GM11168 (cell line): ENCODE data around the gene HSBP1L1.
"Not testable (repeated sequence)": the region's sequence is repeated elsewhere in the genome, so short reads cannot be mapped to it uniquely, and the experiment has no call there.

Experiments
- in situ Hi-C: fragments of 300-500 bp; cut with MboI; formaldehyde crosslinking; loops from one replicate; pipeline ENCODE4 v1.12.0; 2022; ENCODE audit warnings: low sequenced_read_pairs; ENCODE audit not compliant: unreplicated experiment

Gene HSBP1L1

DNA sequence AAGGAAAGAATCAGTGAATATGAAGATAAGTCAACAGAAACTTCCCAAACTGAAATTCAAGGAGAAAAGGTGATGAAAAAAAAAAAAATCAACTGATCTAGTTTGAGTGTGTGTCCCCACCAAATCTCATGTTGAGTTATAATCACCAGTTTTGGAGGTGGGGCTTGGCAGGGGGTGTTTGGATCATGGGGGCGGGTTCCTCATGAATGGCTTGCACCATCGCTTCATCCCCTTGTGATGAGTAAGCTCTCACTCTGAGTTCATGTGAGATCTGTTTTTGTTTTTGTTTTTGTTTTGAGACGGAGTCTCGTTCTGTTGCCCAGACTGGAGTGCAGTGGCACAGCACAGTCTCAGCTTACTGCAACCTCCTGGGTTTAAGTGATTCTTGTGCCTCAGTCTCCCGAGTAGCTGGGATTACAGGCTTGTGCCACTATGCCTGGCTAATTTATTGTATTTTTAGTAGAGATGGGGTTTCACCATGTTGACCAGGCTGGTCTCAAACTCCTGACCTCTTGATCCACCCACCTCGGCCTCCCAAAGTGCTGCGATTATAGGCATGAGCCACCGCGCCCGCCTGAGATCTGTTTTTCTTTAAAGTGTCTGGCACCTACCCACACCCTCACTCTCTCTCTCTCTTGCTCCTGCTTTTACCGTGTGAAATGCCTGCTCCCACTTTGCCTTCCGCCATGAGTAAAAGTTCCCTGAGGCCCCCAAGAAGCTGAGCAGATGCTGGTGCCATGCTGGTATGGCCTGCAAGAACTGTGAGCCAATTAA, 9.0 kb upstream of the HSBP1L1 start:
- in situ Hi-C loops = no loop called here

DNA sequence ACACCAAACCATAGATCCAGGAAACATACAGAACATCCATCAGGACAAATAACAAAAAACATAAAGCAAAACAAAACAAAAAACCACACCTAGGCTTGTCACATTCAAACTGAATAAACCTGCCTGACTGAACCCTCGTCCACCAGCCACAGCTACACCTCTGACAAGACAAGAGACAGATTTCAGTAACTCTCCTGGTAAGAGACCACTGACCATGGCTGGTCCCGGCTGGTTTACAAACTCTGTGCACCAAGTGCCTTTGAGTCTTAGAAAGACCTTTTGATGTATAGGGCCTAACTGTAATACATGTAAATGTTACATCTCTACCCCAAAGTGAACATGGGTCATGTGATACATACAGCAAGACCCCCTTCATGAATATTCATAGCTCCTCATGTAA, 8.2 kb upstream of the HSBP1L1 start:
- in situ Hi-C loops = no loop called here

DNA sequence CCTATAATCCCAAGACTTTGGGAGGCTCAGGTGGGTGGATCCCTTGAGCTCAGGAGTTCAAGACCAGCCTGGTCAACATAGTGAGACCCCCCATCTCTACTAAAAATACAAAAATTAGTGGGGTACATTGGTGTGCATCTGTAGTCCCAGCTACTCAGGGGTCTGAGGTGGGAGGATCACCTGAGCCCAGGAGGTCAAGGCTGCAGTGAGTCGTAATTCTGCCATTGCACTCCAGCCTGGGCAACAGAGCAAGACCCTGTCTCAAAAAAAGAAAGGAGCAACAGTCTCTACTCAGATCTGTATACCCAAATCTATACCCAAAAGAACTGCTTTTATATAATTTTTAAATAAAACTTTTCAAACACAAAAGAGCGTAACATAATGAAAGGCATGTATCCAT, 5.5 kb upstream of the HSBP1L1 start:
- in situ Hi-C loops = no loop called here

DNA sequence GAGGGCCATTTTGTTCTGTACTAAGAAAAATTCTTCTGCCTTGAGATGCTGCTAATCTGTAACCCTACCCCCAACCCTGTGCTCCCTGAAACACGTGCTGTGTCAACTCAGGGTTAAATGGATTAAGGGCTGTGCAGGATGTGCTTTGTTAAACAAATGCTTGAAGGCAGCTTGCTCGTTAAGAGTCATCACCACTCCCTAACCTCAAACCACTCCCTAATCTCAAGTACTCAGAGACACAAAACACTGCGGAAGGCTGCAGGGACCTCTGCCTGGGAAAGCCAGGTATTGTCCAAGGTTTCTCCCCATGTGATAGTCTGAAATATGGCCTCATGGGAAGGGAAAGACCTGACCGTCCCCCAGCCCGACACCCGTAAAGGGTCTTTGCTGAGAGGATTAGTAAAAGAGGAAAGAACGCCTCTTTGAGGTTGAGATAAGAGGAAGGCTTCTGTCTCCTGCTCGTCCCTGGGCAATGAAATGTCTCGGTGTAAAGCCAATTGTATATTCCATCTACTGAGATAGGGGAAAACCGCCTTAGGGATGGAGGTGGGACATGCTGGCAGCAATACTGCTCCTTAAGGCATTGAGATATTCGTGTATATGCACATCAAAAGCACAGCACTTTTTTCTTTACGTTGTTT, 4.2 kb upstream of the HSBP1L1 start:
- in situ Hi-C loops = not testable (repeated sequence)

DNA sequence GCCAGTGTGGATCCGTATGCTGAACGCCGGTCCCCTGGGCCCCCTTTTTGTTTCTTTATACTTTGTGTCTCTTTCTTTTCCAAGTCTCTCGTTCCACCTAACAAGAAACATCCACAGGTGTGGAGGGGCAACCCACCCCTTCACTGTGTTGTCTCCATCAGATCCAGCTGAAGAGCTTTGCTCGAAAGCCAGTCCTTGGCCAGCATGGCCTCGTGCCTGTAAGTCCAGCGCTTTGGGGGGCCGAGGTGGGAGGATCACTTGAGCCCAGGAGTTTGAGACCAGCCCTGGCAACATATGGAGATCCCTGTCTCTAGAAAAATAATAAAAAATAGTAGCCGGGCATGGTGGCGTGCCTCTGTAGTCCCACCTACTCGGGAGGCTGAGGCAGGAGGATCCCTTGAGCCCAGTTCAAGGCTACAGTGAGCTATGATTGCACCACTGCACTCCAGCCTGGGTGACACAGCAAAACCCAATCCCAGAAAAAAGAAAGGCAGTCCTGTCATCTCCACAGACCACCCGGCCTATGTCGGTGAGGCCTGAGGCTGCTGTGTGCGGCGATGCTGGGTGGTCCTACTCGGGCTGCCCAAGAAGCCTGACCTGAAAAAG, 3.4 kb upstream of the HSBP1L1 start:
- in situ Hi-C loops = no loop called here

DNA sequence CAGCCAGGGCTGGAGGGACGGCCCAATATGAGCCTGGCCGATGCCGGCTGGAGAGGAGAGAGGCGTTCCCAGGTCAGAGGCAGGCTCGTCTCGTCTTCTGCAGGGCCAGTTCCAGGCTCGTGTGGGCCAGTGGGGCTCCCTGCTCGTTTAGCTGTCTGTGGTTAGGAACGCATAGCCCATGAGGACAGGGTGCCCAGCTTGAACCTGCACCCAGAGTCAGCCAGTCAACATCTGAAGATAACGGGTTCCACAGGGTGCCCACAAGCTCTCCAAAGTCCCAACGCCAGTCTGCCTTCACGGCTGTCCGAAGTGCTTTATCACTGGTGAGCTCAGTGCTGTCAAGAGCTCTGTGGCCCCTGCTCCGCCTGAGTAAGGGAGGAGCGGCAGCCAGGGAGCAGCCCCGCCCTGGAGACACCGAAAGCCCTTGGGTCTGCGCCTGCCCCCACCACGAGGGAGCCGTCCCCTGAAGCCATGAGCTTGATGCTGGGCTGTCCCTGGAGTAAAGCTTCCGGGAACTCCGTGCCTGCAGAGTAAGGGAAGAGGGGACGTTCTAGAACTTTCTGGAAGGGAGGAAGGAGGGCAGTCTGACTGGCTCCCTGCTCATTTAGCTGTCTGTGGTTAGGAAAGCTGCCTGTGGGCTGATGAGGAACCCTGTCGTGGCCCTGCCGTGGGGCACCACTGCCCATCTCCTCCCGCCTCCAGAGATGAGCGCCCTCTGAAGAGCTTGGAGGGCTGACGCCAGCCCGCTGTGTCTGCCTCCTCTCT, 2.7 kb upstream of the HSBP1L1 start:
- in situ Hi-C loops = no loop called here

DNA sequence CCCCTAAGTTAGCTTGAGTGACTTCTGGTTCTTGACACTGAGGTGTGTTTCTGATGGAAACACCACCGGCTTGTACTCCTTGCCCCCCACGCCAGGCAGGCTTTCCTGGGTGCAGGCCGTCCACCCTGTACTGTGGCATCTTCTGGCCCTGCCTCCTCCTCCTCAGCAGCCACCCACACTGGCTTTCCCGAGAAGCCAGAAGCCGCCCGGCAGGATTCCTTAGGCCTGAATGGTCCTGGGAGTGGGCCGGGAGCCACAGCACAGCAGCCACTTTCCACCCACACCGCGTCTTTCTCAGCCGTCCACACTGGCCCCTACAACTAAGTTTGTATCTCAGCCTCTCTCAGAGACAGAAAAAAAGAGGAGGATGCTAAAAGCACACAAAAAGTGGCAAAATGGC, 2.1 kb upstream of the HSBP1L1 start:
- in situ Hi-C loops = no loop called here

DNA sequence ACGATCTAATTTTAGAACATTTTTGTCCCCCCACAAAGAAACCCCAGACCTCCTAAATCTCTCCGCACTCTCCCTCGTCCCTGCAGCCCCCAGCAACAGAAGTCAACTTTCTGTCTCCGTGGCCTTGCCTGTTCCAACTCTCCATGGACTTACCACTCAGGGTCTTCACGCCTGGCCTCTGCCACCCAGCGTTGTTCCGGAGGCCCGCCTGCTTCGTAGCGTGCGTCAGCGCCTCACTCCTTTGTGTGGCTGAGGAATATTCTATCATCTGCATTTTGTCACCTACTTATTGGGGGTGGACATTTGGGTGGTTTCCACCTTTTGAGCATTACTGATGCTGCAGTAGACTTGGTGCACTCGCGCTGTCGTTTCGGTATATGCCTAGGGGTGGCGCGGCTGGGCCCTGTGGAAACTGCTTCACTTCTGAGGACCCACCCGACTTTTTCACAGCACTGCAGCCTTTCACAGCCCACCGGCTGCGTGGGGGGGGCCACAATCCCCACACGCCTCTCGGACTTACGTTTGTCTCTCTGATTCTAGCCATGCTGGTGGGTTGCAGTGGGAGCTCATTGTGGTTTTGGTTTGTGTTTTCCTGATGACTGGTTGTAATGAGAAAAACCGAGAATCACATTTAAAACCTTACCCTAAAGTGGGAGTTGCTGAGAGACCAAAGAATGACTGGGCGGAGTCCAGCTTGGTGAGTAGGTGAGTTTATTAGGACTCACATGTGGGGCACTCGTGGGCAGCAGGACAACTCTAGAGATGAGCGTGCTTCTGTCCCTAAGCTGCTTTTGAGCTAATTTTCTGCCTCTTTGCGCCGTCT, 1.4 kb upstream of the HSBP1L1 start:
- in situ Hi-C loops = no loop called here

DNA sequence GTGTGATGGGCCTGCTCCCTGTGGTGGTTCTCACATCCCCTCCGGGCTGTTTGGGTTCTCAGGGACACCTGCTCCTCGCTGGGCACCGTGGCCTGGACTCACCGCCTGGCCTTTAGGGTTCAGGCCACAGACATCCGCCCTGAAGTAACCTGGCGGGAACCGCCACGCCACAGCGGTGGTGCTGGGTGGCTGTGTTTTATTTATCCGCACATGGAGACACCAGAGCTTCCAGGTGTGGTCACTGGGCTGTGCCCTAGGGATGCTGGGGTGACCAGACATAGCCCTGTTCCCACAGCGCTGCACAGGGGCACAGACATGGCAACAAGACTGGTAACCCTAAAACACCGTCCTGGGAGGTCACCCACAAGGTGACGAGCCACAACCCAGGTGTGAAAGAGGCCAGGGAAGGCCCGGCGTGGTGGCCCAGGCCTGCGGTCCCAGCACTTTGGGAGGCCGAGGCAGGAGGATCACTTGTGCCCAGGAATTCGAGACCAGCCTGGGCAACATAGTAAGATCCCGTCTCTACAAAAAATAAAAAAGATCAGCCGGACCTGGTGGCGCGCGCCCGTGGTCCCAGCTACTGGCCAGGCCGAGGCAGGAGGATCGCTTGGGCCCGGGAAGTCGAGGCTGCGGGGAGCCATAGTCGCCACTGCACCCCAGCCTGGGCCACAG, 649 bp upstream of the HSBP1L1 start:
- in situ Hi-C loops = no loop called here

DNA sequence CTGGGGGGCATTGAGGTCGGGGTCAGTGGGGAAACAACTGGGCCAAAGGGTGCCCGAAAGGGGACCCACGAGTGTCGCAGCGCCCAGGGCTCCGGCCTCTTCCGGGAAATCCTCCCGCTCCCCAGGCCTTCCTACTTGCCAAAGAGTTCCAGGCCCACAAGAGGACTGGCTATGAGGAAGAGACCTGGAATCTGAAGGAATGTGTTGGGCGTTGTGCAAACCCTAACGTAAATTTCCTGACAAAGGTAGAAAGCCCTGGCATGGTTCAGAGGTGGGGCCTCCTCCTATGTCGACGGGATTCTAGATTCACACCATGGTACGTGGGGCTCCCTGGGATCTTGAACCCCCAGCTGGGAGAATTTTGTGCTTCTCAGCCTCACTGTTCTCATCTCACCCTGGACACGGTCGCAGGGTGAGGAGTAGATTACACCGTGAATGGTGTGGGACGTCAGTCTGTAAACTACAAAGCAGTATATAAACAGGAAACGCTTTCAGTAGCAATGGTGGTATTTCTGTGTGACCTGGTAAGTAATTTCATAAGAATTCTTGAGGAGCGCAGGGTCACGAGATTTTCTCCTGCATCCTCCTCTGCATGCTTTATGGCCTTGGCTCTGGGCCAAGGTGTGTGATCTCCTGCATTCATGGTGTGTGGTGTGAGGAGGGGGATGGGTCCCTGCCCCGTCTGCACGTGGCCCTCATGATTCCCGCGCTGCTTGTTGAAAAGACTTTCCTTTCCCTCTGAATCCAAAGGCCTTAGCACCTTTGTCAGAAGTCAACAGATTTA, 868 bp downstream of the HSBP1L1 start:
- in situ Hi-C loops = no loop called here

DNA sequence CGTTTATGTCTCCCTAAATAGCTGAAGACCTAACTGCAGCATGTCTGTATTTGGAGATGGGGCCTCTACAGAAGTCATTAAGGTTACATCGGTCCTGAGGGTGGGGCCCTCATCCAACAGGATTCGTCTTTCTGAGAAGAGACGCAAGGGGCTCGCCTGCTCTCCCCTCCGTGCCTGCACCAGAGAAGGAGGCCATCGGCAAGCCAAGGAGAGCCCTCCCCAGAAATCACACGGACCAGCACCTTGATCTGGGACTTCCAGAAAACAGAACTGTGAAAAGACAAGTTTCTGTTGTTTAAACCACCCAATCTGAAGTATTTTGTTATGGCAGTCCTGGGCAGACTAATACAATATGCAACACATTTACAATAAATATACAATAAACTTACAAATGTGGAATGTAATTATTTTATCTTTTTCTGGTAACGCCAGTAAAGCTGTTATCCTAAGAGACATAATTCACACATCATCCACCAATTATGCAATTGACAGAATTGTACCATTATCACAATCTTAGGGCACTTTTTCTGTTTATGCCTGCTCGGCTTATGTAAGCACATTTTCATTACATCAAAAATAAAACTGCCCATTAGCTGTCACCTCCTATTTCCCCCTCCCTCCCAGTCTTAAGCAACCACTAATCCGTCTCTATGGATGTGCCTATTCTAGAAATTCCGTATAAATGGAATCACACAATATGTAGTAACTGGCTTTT, 6.1 kb downstream of the HSBP1L1 start:
- in situ Hi-C loops = no loop called here

DNA sequence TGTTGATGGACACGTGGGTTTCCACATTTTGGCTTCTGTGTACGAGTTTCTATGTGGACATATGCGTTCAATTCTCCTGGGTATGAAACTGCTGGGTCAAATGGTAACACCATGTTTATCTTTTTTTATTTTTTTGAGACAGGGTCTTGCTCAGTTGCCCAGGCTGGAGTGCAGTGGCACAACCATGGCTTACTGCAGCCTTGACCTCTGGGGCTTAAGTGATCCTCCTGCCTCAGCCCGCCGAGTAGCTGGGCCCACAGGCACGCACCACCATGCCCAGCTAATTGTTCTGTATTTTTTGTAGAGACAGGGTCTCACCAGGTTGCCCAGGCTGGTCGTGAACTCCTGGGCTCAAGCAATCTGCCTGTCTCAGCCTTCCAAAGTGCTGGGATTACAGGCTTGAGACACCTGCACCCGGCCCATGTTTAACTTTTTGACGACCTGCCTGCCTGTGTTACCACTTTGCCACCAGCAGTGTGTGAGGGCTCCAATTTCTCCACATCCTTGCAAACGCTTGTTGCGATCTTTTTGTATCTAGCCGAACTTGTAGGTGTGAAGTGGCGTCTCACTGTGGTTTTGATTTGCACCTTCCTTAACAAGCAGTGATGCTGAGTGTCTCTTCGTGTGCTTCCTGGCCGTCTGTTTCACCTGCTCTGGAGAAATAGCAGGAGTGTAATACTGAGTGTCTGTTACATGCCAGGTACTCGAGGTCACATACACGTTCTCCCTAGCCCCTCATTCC, 6.9 kb downstream of the HSBP1L1 start:
- in situ Hi-C loops = no loop called here

DNA sequence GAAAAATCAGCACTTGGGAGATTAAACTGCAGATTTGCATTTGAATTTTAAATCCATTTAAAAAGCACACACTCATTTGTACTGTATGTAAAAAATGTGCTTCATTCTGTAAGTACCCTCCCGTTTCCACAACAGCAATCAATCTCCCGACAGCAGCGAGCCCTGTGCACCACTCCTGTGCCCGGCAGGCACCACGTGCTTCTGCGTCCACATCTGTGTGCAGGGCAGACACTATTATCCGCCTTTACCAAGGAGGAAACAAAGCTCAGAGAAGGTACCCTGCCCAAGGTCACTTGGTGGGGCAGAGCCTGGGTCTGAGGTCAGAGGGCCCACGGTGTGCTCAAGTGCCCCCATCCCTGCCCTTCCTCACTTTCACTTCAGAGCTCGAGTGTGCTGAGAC, 7.5 kb downstream of the HSBP1L1 start:
- in situ Hi-C loops = no loop called here

DNA sequence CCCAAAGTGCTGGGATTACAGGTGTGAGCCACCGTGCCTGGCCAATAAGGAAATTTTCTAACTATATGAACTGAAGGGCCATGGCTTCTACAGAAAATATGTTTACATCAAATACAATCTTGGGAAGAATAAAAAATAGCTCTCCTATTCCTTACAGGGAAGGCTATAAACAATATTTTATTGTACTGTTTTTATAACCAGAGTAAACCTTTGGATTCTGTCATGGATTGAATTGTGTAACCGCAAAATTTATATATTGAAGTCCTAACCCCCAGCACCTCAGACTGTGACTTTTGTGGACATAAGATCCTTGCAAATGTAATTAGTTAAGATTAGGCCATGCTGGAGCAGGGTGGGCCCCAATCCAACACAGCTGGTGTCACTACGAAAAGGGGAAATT, 8.3 kb downstream of the HSBP1L1 start:
- in situ Hi-C loops = no loop called here

DNA sequence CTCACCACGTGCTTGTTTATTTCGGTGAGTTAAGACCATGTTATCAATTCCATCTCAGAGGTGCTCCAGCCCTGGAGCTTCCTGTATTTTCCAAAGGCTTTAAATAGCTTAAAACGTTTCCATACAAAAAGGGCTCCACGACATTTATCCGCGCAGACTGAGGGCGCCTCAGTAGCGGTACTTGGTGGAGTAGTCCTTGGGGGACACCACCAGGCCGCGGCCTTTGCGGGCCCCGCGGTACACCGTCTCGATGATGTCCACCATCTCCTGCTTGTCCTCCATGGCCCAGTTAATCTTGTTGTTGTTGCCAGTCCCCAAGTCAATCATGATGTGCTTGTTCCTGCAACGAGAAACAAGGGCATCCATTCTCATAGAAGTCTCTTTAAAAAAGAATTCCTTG, 9.1 kb downstream of the HSBP1L1 start:
- in situ Hi-C loops = no loop called here

DNA sequence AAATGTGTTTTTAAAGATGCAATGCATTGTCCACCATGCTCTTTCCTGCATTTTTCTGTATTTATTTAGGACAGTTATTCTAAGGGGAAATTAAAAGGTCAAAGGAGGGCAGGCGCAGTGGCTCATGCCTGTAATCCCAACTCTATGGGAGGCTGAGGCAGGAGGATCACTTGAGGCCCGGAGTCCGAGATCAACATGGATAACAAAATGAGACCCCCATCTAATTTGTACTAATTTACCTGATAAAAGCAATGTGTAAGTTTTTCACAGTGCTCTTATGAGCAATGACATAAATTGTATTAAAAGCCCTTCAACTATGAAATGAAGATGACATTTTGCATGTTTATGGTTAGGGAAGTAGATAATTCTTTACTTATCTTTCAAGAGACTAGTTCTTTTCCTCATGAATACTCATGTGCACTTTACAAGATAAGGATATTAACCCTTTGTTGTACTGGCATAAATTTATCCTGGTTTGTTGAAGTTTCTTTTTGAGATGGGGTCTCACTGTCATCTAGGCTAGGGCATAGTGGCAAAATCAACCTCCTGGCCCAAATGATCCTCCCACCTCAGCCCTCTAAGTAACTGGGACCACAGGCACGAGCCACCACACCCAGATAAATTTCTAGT, 9.7 kb downstream of the HSBP1L1 start:
- in situ Hi-C loops = no loop called here

DNA sequence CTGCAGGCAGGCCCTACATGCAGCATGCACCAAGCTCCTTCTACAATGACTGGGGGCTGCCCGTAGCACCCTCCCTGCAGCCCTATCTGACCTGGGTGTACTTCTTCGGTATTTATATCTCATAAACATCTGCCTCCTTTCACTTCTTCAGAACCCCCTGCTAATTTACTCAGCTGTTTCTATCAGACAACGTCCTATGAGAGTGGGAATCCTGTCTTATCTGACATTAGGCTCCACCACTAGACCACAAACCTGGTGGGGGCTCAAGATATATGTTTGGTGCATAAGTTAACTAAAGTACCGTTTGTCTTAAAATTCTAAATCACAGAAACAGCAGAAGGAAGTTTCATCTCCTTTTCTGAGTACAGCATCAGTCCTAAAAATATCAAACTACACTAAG, 10.6 kb downstream of the HSBP1L1 start:
- in situ Hi-C loops = no loop called here
